Coronary artery (tissue), 2 donors: Measurements from ENCODE around the gene OR56A4.
"Not testable (repeated sequence)": the region's sequence is repeated elsewhere in the genome, so short reads cannot be mapped to it uniquely, and the experiment has no call there.

Source experiments
- DNase-seq: peaks from one replicate; pipeline ENCODE4 v3.0.0-alpha.2; 2017; ENCODE audit warnings: low spot score
- H3K27ac ChIP-seq, 2 donors: fragments of 200-600 bp; sonication (generic); one replicate each; pipeline ENCODE4 v1.5.1; 2016 to 2019
- H3K4me3 ChIP-seq: fragments of 200-600 bp; sonication (generic); 2 replicates; pipeline ENCODE4 v1.5.1; 2016; ENCODE audit warnings: mild to moderate bottlenecking, moderate library complexity
- TF ChIP-seq, protein P1 (sequence below): fragments of 200-600 bp; sonication (generic); IDR thresholded peaks from one replicate; pipeline ENCODE4 v1.5.1; 2019; ENCODE audit warnings: antibody characterized with exemption

Gene OR56A4

DNA sequence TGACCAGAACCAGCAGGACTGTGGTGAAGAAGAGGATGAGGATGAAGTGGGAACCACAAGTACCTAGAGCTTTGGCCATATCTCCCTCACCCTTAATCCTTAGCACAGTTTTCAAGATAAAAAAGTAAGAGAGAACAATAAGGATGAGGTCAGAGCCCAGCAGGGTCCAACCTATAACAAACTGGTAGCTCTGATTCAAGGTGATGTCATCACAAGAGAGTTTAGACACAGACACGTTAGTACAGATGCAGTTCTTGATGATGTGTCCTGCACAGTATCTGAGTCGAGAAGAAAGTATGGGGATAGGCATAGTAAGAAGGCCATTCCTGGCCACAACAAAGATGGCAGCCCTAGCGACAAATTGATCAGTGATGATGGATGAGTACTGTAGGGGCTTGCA is 39.0 kb downstream of the OR56A4 start:
- TF ChIP-seq, protein P1, sequence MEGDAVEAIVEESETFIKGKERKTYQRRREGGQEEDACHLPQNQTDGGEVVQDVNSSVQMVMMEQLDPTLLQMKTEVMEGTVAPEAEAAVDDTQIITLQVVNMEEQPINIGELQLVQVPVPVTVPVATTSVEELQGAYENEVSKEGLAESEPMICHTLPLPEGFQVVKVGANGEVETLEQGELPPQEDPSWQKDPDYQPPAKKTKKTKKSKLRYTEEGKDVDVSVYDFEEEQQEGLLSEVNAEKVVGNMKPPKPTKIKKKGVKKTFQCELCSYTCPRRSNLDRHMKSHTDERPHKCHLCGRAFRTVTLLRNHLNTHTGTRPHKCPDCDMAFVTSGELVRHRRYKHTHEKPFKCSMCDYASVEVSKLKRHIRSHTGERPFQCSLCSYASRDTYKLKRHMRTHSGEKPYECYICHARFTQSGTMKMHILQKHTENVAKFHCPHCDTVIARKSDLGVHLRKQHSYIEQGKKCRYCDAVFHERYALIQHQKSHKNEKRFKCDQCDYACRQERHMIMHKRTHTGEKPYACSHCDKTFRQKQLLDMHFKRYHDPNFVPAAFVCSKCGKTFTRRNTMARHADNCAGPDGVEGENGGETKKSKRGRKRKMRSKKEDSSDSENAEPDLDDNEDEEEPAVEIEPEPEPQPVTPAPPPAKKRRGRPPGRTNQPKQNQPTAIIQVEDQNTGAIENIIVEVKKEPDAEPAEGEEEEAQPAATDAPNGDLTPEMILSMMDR = no peak
- DNase-seq = no peak
- no peak overlapping the region for H3K27ac ChIP-seq
- no peak overlapping the region for H3K4me3 ChIP-seq

DNA sequence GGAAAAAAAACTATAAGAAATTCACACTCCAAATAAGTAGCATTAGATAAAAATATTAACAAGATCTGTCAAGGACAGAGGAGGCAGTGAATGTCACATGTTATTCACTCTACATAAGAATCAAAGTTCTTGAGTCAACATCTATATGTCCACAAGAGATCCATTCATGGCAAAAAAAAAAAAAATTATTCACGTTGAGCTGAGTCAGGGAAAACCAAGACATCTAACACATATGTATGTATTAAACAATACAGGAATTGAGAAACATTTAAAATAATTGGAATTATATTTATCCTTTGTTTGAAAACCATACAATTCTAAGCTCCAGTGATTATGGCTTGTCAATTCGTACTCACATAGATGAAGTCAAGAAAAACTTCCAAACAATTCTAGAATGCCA is 39.8 kb downstream of the OR56A4 start:
- TF ChIP-seq, protein P1 = no peak
- no peak overlapping the region for H3K4me3 ChIP-seq
- no peak overlapping the region for H3K27ac ChIP-seq
- DNase-seq = no peak

DNA sequence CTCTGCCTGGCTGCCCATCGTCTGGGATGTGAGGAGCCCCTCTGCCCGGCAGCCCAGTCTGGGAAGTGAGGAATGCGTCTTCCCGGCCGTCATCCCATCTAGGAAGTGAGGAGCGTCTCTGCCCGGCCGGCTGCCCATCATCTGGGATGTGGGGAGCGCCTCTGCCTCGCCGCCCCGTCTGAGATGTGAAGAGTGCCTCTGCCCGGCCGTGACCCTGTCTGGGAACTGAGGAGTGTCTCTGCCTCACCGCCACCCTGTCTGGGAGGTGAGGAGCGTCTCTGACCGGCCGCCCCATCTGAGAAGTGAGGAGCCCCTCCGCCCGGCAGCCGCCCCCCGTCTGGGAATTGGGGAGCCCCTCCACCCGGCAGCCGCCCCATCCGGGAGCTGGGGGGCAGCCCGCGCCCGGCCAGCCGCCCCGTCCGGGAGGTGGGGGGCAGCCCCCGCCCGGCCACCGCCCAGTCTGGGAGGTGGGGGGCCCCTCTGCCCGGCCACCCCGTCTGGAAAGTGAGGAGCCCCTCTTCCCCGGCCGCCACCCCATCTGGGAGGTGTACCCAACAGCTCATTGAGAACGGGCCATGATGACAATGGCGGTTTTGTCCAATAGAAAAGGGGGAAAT is 45.9 kb downstream of the OR56A4 start:
- H3K27ac ChIP-seq, H3K4me3 ChIP-seq, DNase-seq: not testable (repeated sequence)

DNA sequence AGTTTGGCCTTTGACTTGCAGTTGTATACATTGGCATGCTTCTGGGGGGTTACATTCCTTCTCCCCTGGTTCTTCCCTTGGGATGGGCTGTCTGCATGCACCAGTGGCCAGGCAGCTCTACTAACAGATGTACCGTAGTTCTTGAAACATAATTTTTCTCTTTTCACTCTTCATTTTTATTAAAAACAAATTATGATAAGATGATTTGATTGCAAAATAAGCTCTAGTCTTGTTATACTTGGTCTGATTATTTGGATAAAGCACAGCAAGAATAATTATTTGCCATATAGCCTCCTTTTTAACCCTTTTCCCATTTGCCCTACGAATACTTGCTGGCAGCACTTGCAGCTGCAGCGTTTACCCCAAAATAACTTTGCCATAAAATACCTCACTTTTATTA is 51.2 kb downstream of the OR56A4 start:
- no peak for DNase-seq
- Histone ChIP-seq H3K27ac (no peak overlapping the region), H3K4me3 (no peak overlapping the region)
- TF ChIP-seq, protein P1 = no peak
